HG02763 (cell line): ENCODE data around the gene PITPNC1.
"Not testable (repeated sequence)": the region's sequence is repeated elsewhere in the genome, so short reads cannot be mapped to it uniquely, and the experiment has no call there.

ENCODE experiments used
- ATAC-seq: cut with Tn5 transposase; IDR thresholded peaks from one replicate; pipeline ENCODE4 v1.9.1; 2021; ENCODE audit warnings: mild to moderate bottlenecking, moderate library complexity; ENCODE audit not compliant: unreplicated experiment

PITPNC1 gene

DNA sequence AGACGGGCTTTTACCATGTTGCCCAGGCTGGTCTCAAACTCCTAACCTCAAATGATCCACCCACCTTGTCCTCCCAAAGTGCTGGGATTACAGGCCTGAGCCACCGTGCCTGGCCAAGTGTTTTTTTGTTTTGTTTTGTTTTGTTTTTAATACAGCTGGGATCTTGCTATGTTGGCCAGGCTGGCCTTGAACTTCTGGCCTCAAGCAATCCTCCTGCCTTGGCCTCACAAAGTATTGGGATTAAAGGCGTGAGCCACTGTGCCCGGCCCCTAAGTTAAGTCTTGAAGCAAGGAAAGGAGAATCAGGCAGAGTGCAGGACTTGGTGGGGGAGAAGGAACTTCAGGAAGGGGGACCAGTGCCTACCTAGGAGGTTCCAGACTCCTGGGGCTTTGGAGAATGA, 288.9 kb downstream of the PITPNC1 start:
- no peak for ATAC-seq

GRCh38 chr17:67666710-67667109, 289.6 kb downstream of the PITPNC1 start:
- no peak for ATAC-seq

- no peak for ATAC-seq
These were observed 294.4 kb downstream of the PITPNC1 start for GRCh38 chr17:67671493-67671892.

- no peak for ATAC-seq
These were observed 295.7 kb downstream of the PITPNC1 start for GRCh38 chr17:67672592-67673335.

- no peak for ATAC-seq
These were observed 298.4 kb downstream of the PITPNC1 start for GRCh38 chr17:67675481-67675880.

DNA sequence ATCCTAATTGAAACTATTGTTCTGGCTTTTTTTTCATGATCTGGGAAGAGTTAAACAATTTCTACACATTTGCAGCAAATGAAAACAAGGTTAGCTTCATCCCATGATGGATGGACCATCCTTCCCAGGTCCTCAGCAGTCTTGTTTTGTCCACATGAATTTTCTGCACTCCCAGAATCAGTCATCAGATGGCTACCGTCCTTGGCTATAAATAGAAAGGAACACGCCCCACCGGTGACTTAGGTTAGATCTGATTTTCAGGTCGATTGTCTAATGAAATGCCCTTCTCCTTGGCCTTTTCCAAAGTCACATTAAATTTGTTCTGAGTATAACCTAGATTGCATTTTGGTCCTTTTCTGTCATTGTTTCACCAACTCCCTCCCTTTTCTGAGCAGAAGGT, 299.2 kb downstream of the PITPNC1 start:
- no peak for ATAC-seq

DNA sequence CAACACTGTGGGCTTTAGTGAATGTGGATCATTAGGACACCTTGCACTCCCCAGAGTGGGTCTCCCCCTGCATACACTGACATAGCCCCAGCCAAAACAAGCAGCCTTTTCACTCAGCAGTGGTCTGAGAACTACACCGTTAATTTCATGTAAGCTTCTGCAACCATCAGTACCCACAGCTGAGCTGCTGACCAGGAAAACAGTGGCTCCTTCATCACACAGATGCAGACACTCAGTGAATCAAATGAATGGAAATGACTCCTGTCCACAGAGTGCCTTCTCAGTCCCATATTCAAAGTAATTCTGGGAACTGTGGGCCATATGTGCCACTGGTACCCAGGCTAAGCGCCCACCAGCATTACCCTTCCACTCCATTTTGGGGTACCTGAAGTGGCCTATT, 301.3 kb downstream of the PITPNC1 start:
- ATAC-seq: no peak

DNA sequence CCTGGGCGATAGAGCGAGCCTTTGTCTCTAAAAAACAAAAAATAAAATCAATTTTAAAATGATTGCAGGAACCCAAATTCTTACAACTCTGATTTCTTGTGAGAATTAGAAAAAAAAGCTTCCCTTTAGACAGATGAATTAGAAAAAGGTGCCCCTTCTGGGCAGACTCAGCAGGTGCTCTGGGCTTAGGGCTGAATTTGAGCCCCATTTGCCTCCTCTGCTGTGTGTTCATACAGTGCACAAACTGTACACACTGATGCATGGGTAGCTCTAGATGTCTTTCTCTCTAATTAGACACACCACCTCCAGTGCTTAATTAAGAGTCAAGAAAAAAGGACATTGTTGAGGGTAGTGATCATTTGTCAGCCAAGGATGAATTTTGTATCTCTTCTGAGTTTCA, 302.1 kb downstream of the PITPNC1 start:
- no peak for ATAC-seq

DNA sequence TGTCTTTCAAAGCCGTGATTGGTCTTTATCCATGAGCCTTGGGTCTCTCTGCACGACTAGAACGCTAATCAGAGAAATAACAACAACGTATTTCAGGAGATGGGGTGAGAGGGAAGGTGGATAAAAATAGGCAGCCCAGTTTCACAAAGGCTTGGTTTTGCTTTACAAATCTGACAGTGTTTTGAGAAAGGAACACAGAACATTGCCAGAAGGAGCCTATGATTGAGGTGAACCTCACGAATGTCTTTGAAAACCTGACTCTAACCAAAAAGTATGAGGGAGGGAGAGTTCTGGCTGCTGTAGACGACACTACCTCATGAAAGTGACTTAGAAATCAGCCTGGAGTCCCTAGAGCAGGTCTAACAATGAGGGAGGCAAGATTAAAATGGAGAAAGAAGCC, 302.6 kb downstream of the PITPNC1 start:
- ATAC-seq: no peak

GRCh38 chr17:67680445-67681224, 303.6 kb downstream of the PITPNC1 start:
- no peak for ATAC-seq

- no peak for ATAC-seq
These were observed 305.1 kb downstream of the PITPNC1 start for GRCh38 chr17:67682196-67682595.

- ATAC-seq: no peak
These were observed 308.3 kb downstream of the PITPNC1 start for GRCh38 chr17:67685351-67685750.

GRCh38 chr17:67686241-67686640, 309.2 kb downstream of the PITPNC1 start:
- no peak for ATAC-seq

- ATAC-seq: no peak
These were observed 310.4 kb downstream of the PITPNC1 start for GRCh38 chr17:67687511-67687910.

GRCh38 chr17:67689534-67690177, 312.6 kb downstream of the PITPNC1 start:
- no peak for ATAC-seq

DNA sequence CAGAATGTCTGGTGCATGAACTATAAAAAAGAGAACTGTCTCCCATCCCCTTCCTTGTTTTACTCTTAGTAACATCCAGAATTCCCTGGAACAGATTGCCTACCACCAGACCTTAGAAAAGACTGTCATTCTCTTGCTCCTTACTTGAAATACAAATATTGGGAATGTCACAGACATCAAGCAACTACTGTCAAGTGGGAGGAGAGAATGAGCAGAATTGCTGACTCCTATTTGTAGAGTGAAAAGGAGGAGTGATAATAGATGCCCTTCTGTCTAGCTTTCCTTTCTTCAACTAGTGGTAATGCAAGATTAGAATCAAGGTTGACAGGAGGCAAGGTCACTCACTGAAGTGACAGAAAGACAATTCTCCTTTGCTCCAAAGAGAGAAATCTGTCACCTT, 316.7 kb downstream of the PITPNC1 start:
- ATAC-seq: no peak

GRCh38 chr17:67696347-67696746, 319.3 kb downstream of the PITPNC1 start:
- ATAC-seq: no peak

- ATAC-seq: no peak
These were observed 319.9 kb downstream of the PITPNC1 start for GRCh38 chr17:67696853-67697498.

- no peak for ATAC-seq
These were observed 323.1 kb downstream of the PITPNC1 start for GRCh38 chr17:67700037-67700724.

- no peak for ATAC-seq
These were observed 323.6 kb downstream of the PITPNC1 start for GRCh38 chr17:67700725-67701119.

DNA sequence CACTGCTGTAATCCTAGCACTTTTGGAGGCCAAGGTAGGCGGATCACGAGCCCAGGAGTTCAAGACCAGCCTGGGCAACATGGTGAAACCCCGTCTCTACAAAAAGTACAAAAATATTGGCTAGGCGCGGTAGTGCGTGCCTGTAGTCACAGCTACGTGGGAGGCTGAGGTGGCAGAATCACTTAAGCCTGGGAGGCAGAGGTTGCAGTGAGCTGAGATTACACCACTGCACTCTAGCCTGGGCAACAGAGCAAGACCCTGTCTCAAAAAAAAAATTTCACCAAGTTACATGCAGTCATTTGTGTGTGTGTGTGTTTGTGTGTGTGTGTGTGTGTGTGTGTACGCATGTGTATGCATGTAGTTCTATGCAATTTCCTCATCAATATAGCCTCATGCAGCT, 325.8 kb downstream of the PITPNC1 start:
- not testable (repeated sequence) for ATAC-seq
